ENCODE data around the gene CORO2B.
"Not testable (repeated sequence)": the region's sequence is repeated elsewhere in the genome, so short reads cannot be mapped to it uniquely, and the experiment has no call there.

GRCh38 chr15:68680756-68681155, 102.0 kb downstream of the CORO2B start:
- TF ChIP-seq CTCF, POLR2A, EP300 (IDR thresholded peaks at IDR 0.05): not testable (repeated sequence)

Measured in ovary (tissue), 3 donors.